ENCODE data around the gene HSDL1.

GRCh38 chr16:84090211-84090610 is 54.8 kb downstream of the HSDL1 start:
- TF ChIP-seq RFX5 (IDR thresholded peaks at IDR 0.05; ENCODE audit: low read depth, low read length) = no peak
- no peak for TF ChIP-seq POLR2A (IDR thresholded peaks at IDR 0.05; ENCODE audit: low read depth, low read length)
- TF ChIP-seq, protein P1, sequence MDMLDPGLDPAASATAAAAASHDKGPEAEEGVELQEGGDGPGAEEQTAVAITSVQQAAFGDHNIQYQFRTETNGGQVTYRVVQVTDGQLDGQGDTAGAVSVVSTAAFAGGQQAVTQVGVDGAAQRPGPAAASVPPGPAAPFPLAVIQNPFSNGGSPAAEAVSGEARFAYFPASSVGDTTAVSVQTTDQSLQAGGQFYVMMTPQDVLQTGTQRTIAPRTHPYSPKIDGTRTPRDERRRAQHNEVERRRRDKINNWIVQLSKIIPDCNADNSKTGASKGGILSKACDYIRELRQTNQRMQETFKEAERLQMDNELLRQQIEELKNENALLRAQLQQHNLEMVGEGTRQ (IDR thresholded peaks at IDR 0.05; ENCODE audit: low read depth, low read length) = no peak
- TF ChIP-seq, protein P2, sequence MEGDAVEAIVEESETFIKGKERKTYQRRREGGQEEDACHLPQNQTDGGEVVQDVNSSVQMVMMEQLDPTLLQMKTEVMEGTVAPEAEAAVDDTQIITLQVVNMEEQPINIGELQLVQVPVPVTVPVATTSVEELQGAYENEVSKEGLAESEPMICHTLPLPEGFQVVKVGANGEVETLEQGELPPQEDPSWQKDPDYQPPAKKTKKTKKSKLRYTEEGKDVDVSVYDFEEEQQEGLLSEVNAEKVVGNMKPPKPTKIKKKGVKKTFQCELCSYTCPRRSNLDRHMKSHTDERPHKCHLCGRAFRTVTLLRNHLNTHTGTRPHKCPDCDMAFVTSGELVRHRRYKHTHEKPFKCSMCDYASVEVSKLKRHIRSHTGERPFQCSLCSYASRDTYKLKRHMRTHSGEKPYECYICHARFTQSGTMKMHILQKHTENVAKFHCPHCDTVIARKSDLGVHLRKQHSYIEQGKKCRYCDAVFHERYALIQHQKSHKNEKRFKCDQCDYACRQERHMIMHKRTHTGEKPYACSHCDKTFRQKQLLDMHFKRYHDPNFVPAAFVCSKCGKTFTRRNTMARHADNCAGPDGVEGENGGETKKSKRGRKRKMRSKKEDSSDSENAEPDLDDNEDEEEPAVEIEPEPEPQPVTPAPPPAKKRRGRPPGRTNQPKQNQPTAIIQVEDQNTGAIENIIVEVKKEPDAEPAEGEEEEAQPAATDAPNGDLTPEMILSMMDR (conservative IDR thresholded peaks at IDR 0.05; ENCODE audit: low read depth, low read length) = no peak
